HG03520 (cell line): ENCODE data around the gene HSPB9.
"Not testable (repeated sequence)": the region's sequence is repeated elsewhere in the genome, so short reads cannot be mapped to it uniquely, and the experiment has no call there.

Experiments
- ATAC-seq: cut with Tn5 transposase; IDR thresholded peaks from one replicate; pipeline ENCODE4 v1.9.1; 2021; ENCODE audit warnings: mild to moderate bottlenecking, moderate library complexity; ENCODE audit not compliant: unreplicated experiment

The HSPB9 gene

GRCh38 chr17:42141382-42141781, 18.8 kb downstream of the HSPB9 start:
- ATAC-seq, result no peak

- ATAC-seq, result no peak
Observed at GRCh38 chr17:42142371-42142896, 19.8 kb downstream of the HSPB9 start.

GRCh38 chr17:42143138-42143537, 20.5 kb downstream of the HSPB9 start:
- not testable (repeated sequence) for ATAC-seq

GRCh38 chr17:42146911-42147607, 24.5 kb downstream of the HSPB9 start:
- no peak for ATAC-seq

- ATAC-seq, result no peak
Observed at GRCh38 chr17:42153919-42154742, 31.5 kb downstream of the HSPB9 start.

- ATAC-seq, result no peak
Observed at GRCh38 chr17:42155614-42156045, 33.0 kb downstream of the HSPB9 start.

- no peak for ATAC-seq
Observed at GRCh38 chr17:42159796-42160530, 37.4 kb downstream of the HSPB9 start.

GRCh38 chr17:42160531-42160910, 37.9 kb downstream of the HSPB9 start:
- ATAC-seq, result no peak

- no peak for ATAC-seq
Observed at GRCh38 chr17:42163113-42163512, 40.5 kb downstream of the HSPB9 start.

- ATAC-seq, result no peak
Observed at GRCh38 chr17:42163696-42164407, 41.2 kb downstream of the HSPB9 start.

GRCh38 chr17:42165751-42166150, 43.1 kb downstream of the HSPB9 start:
- no peak for ATAC-seq

GRCh38 chr17:42166196-42166763, 43.7 kb downstream of the HSPB9 start:
- no peak for ATAC-seq

GRCh38 chr17:42167807-42168206, 45.2 kb downstream of the HSPB9 start:
- ATAC-seq, result no peak

- no peak for ATAC-seq
Observed at GRCh38 chr17:42169351-42169750, 46.7 kb downstream of the HSPB9 start.

- no peak for ATAC-seq
Observed at GRCh38 chr17:42171831-42172230, 49.2 kb downstream of the HSPB9 start.
